NCI-H1105 (cell line): Measurements from ENCODE around the gene C16orf89.

Experiments used
- DNase-seq: peaks from one replicate; lab custom pipeline; 2025; lab: John Stamatoyannopoulos, UW

C16orf89 gene

DNA sequence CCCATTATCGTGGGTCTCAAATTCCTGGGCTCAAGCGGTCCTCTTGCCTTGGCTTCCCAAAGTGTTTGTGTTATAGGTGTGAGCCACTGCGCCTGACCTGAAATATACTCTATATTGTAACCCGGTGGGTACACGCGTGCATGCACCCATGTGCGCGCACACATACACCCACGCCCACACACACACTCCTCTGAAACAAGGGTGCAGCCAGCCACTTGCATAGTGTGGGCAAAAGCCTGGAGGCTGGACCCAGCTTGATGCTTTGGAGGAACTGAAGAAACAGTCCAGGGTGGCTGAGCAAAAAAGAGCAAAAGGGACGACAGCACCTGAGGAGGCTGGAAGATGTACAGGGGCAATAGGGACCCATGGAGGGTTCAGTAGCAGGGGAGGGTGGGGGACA, 61.9 kb downstream of the C16orf89 start:
- no peak for DNase-seq

DNA sequence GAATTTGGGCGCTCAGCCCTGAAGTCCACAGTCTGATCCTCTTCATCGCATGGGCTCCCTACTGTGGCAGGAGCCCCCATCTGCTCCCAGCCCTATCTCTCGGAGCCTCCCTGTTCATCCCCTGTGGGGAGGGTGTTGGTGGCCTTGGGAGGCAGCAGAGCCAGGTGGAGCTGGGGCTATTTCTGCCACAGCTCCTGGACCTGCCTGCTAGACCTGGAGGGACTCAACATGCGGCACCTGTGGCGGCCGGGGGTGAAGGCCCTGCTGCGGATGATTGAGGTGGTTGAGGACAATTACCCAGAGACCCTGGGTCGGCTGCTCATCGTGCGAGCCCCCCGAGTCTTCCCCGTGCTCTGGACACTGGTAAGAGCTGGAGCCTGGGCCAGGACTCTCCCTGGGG, 62.5 kb downstream of the C16orf89 start:
- no peak for DNase-seq

DNA sequence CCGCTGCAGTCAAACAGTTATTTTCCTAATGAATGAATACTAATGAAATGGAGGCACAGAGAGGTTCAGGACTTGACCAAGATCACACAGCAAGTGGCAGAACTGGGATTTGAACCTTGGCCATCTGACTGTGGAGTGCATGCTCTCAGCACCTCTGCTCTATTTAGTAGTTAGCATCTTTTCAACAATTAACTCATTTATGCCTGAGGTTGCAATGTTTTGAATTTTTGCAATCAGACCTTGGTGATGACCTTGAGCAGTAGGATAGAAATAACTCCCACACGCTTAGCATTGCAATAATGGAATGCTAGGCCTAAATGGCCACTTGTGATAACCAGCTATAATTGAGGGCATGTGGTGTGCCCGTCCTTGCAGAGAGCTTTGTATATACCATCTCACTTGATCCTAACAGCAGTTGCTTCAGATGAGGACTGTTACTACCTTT, 63.0 kb downstream of the C16orf89 start:
- DNase-seq: no peak

- DNase-seq: no peak
Observed at GRCh38 chr16:5001986-5002385, 63.8 kb downstream of the C16orf89 start.

- no peak for DNase-seq
Observed at GRCh38 chr16:5001571-5001970, 64.2 kb downstream of the C16orf89 start.

DNA sequence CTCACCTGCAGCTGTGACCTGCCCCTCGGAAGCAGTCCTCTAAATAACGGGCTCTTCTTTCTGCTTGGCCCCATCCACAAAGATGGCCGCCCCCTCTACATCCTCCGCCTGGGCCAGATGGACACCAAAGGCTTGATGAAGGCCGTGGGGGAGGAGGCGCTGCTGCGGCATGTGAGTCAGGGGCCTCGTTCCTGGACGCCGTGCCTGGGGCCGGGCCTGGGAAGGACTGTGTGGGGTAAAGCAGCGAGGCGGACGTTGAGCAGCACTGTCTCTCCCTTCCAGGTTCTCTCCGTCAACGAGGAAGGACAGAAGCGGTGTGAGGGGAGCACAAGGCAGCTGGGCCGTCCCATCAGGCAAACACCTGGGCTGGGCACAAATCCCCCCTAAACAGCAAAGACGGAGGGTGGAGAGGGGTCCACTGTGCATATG, 65.2 kb downstream of the C16orf89 start:
- DNase-seq: no peak

DNA sequence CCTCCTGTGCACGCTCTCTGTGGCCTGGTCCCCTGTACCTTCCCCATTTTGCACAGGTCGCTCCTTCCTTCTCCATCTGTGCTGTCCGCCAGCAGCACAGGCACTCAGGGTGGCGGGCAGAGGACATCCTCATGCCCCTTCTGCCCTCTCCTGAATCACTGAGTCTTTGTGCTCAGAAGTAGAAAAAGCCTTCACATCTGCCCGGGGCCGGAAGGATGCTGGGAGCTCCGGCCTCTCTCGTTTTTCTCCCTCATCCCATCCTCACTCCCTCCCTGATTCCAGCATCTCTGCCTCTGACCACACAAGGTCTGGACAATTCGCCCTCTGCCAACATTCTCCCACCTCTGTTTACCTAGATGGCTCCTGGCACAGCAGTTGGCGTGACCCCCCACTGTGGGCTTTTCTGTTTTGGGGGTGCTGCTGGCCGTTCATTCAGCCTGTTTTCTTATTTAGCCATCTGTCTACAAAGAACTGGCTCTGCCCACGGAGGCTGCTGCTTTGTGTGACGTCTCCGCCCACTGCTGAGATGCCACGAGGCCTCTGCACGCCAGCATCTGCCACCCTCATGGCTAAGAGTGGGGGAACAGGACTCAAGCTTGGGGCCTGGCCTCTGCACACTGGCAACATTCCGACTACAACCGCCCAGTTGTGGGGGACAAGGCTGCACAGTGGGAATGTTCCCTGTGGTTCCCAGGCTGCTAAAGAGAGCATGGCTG, 70.9 kb downstream of the C16orf89 start:
- DNase-seq: no peak
